Stimulated activated CD4-positive, alpha-beta T cell treated with anti-CD3 and anti-CD28 coated beads, Interleukin-4, amount 100 ng/mL, for 24 hours (primary cell): Measurements from ENCODE around the gene SPAG7.

Source experiments
- DNase-seq: peaks from one replicate; pipeline ENCODE4 v3.0.0-alpha.2; 2020

Gene SPAG7, protein sequence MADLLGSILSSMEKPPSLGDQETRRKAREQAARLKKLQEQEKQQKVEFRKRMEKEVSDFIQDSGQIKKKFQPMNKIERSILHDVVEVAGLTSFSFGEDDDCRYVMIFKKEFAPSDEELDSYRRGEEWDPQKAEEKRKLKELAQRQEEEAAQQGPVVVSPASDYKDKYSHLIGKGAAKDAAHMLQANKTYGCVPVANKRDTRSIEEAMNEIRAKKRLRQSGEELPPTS

GRCh38 chr17:4967539-4968485 is at the start of gene SPAG7:
Gene SPAG7 (minus strand): TSS chr17:4967817. CDS start chr17:4967804, 13 bp downstream.
- peak; percentile 94 for DNase-seq

DNA sequence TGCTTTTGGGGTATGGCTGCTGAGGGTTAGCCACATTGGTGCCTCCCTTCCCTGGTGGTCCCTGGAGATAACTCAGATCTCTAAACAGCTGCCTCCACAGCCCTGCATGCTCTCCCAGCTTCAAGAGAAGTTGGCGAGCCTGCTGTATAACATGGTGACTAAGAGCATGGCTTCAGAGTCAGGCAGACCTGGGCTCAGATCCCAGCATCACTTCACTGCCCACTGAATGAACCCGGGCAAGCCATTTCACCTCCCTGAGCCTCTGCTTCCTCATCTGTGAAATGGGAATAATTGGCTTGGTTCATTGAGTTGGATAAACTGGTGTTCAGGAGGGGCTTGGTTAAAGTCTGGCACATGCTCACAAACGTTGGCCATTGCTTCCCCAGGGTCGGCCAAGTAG is 46.7 kb upstream of the SPAG7 start:
- no peak for DNase-seq

GRCh38 chr17:5011928-5012327 is 44.3 kb upstream of the SPAG7 start:
- no peak for DNase-seq

DNA sequence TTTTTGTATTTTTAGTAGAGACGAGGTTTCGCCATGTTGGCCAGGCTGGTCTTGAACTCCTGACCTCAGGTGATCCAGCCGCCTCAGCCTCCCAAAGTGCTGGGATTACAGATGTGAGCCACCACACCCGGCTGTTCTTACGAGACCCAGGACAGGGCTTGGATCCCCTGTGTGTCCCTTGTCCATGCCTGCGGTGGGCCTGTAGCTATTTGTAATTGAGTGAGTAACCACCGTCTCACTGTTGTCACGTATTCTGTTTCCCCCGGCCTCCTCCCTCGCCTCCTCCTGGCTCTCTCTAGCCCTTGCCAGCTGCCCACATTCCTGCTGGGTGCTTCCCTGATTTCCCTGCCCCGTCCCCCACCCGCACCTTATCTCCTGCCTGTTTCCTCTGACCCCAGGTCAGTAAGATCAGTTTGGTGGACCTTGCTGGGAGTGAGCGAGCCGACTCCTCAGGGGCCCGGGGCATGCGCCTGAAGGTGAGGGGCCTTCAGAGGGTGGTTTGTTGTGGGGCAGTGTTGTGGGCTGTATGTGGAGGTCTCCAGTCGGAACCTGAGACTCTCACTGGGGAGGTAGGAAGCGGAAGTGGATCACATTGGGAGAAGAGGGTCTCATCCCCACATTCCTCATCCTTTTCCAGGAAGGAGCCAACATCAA is 35.7 kb upstream of the SPAG7 start:
- no peak for DNase-seq

GRCh38 chr17:5002121-5002788 is 34.6 kb upstream of the SPAG7 start:
- no peak for DNase-seq

GRCh38 chr17:5000237-5000639 is 32.6 kb upstream of the SPAG7 start:
- DNase-seq: no peak

DNA sequence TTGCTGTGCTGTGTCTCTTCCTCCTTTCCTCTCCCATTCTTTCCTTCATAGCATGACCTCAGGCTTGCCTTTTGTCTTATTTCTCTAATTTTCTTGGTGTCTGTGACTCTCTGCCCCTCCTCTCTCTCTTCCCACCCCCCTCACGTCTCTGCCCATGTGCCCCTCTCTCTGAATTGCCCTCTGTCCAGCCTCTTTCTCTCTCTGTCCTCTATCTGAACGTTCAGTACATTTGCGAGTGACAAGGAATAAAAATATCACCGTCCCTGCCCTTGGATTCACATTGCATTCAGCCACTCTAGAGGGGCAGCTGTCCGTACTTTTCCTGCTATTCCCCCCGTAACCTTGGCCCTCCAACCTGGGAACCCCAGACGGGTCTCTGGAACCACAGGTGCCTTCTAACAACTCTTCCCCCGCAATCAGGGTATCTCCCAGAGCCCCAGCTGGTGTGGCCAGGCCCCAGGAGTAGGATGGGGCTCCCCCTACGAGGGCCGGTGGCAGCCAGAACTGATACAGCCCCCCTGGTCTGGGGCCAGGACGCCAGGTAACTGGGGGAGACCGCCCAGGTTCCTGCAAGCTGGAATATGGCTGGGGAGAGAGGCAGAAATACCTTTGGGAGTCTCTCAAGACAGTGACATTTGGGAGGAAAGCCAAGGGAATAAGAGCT is 31.9 kb upstream of the SPAG7 start:
- no peak for DNase-seq

DNA sequence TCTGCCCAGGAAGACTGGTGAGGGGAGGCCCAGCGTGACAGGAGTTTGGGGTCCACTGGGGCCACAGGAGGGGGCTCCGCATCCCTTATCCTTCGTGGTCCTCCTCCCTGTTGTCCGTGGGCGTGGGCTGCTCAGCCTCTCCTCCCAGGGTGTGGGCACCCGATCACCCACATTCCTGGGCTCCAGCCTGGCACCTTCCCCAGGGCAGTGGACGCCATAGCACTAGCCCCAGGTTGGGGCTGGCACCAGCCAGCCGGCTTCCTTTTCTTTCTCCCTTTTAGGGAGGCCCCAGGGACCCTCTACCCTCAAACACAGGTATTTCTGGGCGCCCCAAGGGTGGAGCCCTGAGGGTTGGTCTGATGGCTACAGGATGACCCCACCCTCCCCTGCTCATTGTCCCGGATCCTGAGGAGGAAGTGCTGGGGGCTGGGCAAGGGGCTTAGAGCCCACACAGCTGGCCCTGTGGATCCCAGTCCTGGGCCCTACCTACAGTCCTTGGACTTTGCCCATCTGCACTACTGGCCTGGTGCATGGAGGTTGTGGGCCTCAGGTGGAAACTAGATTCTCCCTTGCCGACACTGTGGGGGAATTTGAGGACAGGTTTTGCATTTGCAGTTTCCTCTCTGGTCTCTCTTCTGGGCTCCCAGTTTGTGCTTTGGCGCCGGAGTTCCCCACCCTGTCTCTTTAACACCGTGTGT is 31.3 kb upstream of the SPAG7 start:
- DNase-seq: no peak

- peak; percentile 36 for DNase-seq
Observed at GRCh38 chr17:4998027-4998731, 30.6 kb upstream of the SPAG7 start.

DNA sequence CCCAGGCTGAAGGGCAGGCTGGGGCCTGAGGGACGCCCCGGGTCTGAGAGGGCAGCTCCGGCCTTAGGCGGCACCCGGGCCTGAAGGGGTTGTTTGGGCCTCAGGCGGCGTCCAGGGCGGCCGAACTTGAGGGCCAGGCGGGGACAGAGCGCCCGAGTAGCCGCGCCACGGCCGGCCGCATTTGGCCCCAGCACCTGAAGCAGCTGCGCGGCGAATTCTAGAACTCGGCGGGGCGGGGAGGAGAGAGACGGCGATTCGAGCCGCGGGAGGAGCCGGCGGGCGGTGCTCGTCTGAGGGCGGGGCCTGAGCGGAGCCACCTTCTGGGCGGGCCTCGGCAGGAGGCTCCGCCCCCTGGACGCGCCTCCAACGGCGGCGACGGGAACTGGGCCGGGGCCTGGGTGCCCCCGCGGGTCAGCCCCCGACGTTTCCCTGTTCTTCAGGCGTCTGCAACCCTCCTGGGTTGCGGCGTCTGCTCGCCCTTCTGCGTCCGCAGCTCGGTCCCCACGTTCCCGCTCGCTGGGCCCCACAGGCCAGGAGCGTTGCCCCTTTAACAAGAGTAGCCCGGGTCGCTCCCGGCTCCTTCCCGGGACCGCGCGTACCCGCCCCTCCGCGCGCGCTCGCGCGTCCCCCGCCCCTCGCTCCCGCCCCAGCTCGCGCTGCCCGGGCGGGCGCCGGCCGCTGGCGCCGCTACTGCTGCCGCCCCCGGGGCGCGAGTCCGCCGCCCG is 29.8 kb upstream of the SPAG7 start, which contains the start of the genes INCA1 and KIF1C:
TSS of gene INCA1 (minus strand) at position 221 of the 725 bp plus-strand sequence. CDS start 3,085 bp downstream, outside the sequence.
TSS of gene KIF1C (plus strand) at position 649 of the 725 bp plus-strand sequence. CDS start 2,297 bp downstream, outside the sequence.
- DNase-seq: peak; percentile 89

DNA sequence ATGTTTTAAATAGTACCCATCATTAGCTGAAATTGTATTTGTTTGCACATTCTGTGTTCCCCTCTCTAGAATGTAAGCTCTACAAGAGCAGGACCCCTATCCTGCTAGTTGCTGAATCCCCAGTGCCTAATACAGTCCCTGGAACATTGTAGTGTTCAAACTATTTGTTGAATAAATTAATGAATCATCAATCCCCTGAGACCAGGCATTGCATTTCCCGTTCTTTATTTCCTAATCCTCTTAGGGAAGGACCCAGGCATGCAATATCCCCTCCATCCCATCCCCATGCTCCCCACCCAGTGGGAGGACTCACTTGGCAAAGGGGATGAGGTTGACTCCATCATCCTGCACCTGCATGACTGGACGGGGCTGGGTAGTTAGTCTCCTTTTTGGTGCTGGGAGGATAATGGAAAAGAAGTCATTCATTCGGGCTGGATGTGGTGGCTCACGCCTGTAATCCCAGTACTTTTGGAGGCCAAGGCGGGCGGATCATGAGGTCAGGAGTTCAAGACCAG is 26.5 kb upstream of the SPAG7 start:
- DNase-seq: no peak

- DNase-seq: no peak
Observed at GRCh38 chr17:4987767-4988567, 20.4 kb upstream of the SPAG7 start.

DNA sequence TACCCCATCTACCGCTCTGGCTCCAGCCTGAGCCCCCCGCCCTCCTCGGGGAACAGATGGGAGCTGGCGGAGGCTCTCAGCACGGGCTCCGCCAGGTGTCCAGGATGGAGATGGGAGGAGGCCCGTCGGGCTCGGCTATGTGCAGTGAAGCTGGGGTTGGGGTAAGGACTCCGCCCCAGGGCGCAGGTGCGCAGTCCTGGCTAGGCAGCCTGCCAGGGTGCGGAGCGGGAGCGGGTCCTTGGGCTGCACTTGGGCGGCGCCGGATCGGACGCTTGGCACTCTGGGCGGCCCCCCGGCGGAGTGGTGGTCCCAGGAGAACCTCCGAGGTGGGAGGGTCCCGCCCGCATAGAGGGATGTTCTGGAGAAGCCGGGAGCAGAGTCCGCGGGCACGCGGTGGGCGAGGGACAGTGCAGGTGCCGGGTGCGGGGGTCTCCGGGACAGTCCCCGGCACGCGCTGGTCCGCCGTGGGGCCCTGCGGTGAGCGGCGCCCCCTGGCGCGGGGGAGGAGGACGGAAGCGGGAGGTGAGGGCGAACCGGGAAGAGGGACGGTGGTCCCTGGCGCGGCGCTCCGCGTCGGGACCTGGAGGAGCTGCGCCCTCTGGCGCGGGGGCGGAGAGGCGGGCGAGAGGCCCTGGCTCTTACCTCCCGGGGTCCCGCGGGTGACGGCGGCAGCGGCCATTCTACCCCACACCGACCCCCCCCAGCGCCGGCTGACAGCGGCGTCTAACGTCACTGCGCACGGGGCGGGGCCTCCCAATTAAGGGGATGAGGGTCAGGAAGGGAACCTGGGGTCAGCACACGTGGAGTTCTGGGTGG is 19.5 kb upstream of the SPAG7 start, which contains the start of gene CAMTA2:
TSS of gene CAMTA2 (minus strand) at position 725 of the 816 bp plus-strand sequence. CDS start 1,453 bp downstream, outside the sequence.
- peak; percentile 88 for DNase-seq

DNA sequence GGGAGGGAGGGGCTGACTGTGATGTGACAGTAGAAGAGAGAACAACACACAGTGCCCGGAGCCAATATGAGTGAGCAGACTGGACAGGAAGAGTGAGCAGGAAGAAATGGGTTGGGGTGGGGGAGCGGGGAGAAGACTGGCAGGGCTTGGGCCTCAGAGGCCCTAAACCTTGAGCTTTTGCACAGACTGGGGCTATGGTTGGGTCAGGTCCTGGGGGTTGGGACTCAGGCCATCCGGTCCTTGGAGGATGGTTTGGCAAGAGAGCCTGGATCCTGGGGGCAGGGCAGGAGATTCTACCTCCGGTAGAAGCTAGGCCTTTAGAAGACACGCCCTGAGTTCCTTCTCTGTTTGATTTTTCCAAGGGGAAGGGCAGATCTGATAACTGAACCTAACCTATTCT is 18.8 kb upstream of the SPAG7 start:
- DNase-seq: no peak

DNA sequence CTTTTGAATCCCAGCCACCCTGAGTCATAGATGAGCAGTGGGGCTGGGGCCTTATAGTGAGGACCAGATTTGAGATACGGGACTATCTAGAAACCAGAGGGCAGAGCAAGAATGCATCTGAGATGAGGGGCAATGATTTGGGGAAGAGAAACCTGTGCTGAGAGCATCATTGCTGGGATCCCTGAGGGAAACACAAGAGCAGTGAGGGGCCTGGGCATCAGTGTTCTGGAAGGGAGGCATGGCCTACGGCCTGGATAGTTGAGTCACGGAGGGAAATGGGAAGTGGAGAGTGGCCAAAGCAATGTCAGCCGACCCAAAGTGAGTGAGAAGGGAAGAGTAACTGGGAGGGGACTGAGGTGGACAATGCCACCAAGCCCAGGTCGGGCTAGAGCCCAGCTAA is 14.7 kb upstream of the SPAG7 start:
- no peak for DNase-seq

- DNase-seq: peak; percentile 68
Observed at GRCh38 chr17:4980644-4981216, 13.1 kb upstream of the SPAG7 start.

DNA sequence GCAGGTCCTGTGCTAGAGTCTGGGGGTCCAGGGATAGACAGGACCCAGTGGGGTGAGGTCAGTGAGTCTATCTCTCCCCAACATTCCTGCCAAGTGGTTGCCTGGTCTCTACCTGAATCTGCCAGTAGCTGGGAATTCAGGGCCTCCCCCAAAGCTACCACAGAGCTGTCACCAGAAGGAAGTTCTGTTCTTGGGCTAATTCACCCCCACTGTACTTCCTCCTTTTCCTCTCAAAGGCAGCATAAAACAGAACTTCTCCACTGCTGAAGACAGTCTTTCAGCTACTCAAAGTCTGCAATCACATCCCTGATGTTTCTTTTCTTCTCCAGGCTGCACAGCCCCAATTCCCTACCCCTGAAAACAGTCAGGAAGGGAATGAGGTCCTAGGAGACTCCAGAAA is 11.1 kb upstream of the SPAG7 start:
- no peak for DNase-seq
